HEK293 (cell line): ENCODE data around the gene ATP6V1G1.
A peak's percentile ranks its signal among the peaks of the same experiment; 100 is the strongest.

ENCODE experiments used
- CTCF ChIA-PET: fragments of 350-600 bp; formaldehyde crosslinking; extraction: SDS; loops from one replicate; lab custom pipeline; 2021; ENCODE audit warnings: antibody characterized with exemption; lab: Yijun Ruan, JAX
- POLR2A ChIA-PET: fragments of 300-600 bp; formaldehyde crosslinking; extraction: SDS; loops from one replicate; lab custom pipeline; 2020; ENCODE audit warnings: antibody characterized with exemption, inconsistent platforms; lab: Yijun Ruan, JAX
- H3K27ac ChIP-seq: fragments of 200-500 bp; sonication (Bioruptor generic); 2 replicates; pipeline ENCODE4 v1.5.1; 2014; ENCODE audit warnings: low read depth, low read length, control low read depth, inconsistent platforms; ENCODE audit errors: extremely low read depth
- H3K36me3 ChIP-seq, 2 experiments: fragments of 200-500 bp in 1 of 2; sonication (Bioruptor generic) in 1 of 2; 1 replicate in 1 of 2; 2 replicates in 1 of 2; pipeline ENCODE4 v1.5.1; 2014 to 2017; ENCODE audit warnings: inconsistent platforms in 2 of 2, low read length in 2 of 2; ENCODE audit not compliant: control insufficient read depth in 2 of 2, insufficient read depth in 1 of 2
- H3K4me1 ChIP-seq: fragments of 200-500 bp; sonication (Bioruptor generic); 2 replicates; pipeline ENCODE4 v1.5.1; 2014; ENCODE audit warnings: mild to moderate bottlenecking, low read length, inconsistent platforms; ENCODE audit not compliant: control insufficient read depth, insufficient read depth
- H3K4me3 ChIP-seq: 2 replicates; pipeline ENCODE4 v1.5.1; 2011; ENCODE audit warnings: low read depth, mild to moderate bottlenecking, control low read depth, low read length, moderate library complexity
- H3K9me3 ChIP-seq: fragments of 200-500 bp; sonication (Bioruptor generic); 2 replicates; pipeline ENCODE4 v1.5.1; 2014; ENCODE audit warnings: low read depth, low read length, inconsistent platforms; ENCODE audit not compliant: control insufficient read depth, insufficient read depth
- GLIS2 ChIP-seq: fragments of 450-650 bp; formaldehyde crosslinking; IDR thresholded peaks from 2 replicates; pipeline ENCODE4 v1.5.1; 2016; ENCODE audit warnings: missing biosample characterization, missing genetic modification characterization
- YY2 ChIP-seq: fragments of 450-650 bp; formaldehyde crosslinking; IDR thresholded peaks from 2 replicates; pipeline ENCODE4 v1.5.1; 2016; ENCODE audit warnings: missing biosample characterization, missing genetic modification characterization
- ZNF138 ChIP-seq: fragments of 450-650 bp; formaldehyde crosslinking; IDR thresholded peaks from 2 replicates; pipeline ENCODE4 v1.5.1; 2016; ENCODE audit warnings: missing biosample characterization, missing genetic modification characterization, borderline replicate concordance
- ZNF148 ChIP-seq: fragments of 450-650 bp; formaldehyde crosslinking; IDR thresholded peaks from 2 replicates; pipeline ENCODE4 v1.5.0; 2017; ENCODE audit warnings: missing biosample characterization, missing genetic modification characterization, borderline replicate concordance
- ZNF302 ChIP-seq: fragments of 450-650 bp; formaldehyde crosslinking; IDR thresholded peaks from 2 replicates; pipeline ENCODE4 v1.5.1; 2016; ENCODE audit warnings: missing biosample characterization, missing genetic modification characterization, low read depth
- ZNF366 ChIP-seq: fragments of 450-650 bp; formaldehyde crosslinking; conservative IDR thresholded peaks from 2 replicates; pipeline ENCODE4 v1.5.1; 2016; ENCODE audit warnings: missing biosample characterization, missing genetic modification characterization
- ZNF510 ChIP-seq: fragments of 450-650 bp; formaldehyde crosslinking; IDR thresholded peaks from 2 replicates; pipeline ENCODE4 v1.5.1; 2018; ENCODE audit warnings: mild to moderate bottlenecking, missing genetic modification characterization, missing biosample characterization; ENCODE audit not compliant: insufficient replicate concordance
- ZNF521 ChIP-seq: fragments of 450-650 bp; formaldehyde crosslinking; IDR thresholded peaks from 2 replicates; pipeline ENCODE4 v1.5.1; 2017; ENCODE audit warnings: missing biosample characterization, mild to moderate bottlenecking, missing genetic modification characterization
- ZNF555 ChIP-seq: fragments of 450-650 bp; formaldehyde crosslinking; conservative IDR thresholded peaks from 2 replicates; pipeline ENCODE4 v1.5.1; 2017; ENCODE audit warnings: missing biosample characterization, mild to moderate bottlenecking, missing genetic modification characterization, inconsistent platforms
- ZNF621 ChIP-seq: fragments of 450-650 bp; formaldehyde crosslinking; IDR thresholded peaks from 2 replicates; pipeline ENCODE4 v1.5.1; 2017; ENCODE audit warnings: missing biosample characterization, missing genetic modification characterization
- ZNF639 ChIP-seq: fragments of 450-650 bp; formaldehyde crosslinking; IDR thresholded peaks from 2 replicates; pipeline ENCODE4 v1.5.1; 2016; ENCODE audit warnings: missing biosample characterization, missing genetic modification characterization
- ZNF654 ChIP-seq: fragments of 450-650 bp; formaldehyde crosslinking; IDR thresholded peaks from 2 replicates; pipeline ENCODE4 v1.5.1; 2016; ENCODE audit warnings: low read depth, missing biosample characterization, missing genetic modification characterization
- ZNF664 ChIP-seq: fragments of 450-650 bp; formaldehyde crosslinking; IDR thresholded peaks from 2 replicates; pipeline ENCODE4 v1.5.1; 2016; ENCODE audit warnings: missing biosample characterization, missing genetic modification characterization
- ZNF704 ChIP-seq: fragments of 450-650 bp; formaldehyde crosslinking; IDR thresholded peaks from 2 replicates; pipeline ENCODE4 v1.5.1; 2016; ENCODE audit warnings: missing biosample characterization, missing genetic modification characterization
- ZSCAN16 ChIP-seq: fragments of 450-650 bp; formaldehyde crosslinking; IDR thresholded peaks from 2 replicates; pipeline ENCODE4 v1.5.1; 2016; ENCODE audit warnings: missing biosample characterization, missing genetic modification characterization
- ZSCAN30 ChIP-seq: fragments of 450-650 bp; IDR thresholded peaks from 2 replicates; pipeline ENCODE4 v1.5.1; 2018; ENCODE audit warnings: missing biosample characterization, mild to moderate bottlenecking, missing genetic modification characterization, moderate library complexity

ATP6V1G1 gene

GRCh38 chr9:114561771-114562170 is 25.8 kb upstream of the ATP6V1G1 start:
- H3K27ac ChIP-seq = no peak overlapping the region
- POLR2A ChIA-PET = interaction anchor here (1.2 kb wide), 1 partner anchor 10 kb away, joined by 3 read pairs; no protein-coding TSS in a partner anchor
- TF ChIP-seq YY2 (tag by site-specific recombination) (no peak), ZSCAN16 (no peak), ZNF704 (tag by site-specific recombination) (no peak)
- no peaks in the 10 kb centered on the region for H3K4me1 ChIP-seq
- H3K9me3 ChIP-seq = no peaks in the 10 kb centered on the region
- CTCF ChIA-PET = no interaction called here
- no peaks in the 10 kb centered on the region for H3K36me3 ChIP-seq
- H3K4me3 ChIP-seq = no peak overlapping the region

- H3K27ac ChIP-seq = no peak overlapping the region
- POLR2A ChIA-PET = no interaction called here
- H3K36me3 ChIP-seq = no peaks in the 10 kb centered on the region
- no peaks in the 10 kb centered on the region for H3K9me3 ChIP-seq
- TF ChIP-seq ZNF654 (tag by site-specific recombination) = no peak
- TF ChIP-seq ZSCAN30 (tag by site-specific recombination) = no peak
- peak; percentile 53; the same call in 1 of the 2 replicates for TF ChIP-seq ZNF664 (tag by site-specific recombination)
- no peak for TF ChIP-seq GLIS2 (tag by site-specific recombination)
- TF ChIP-seq ZNF138 (tag by site-specific recombination) = no peak
- TF ChIP-seq ZNF639 (tag by site-specific recombination) = no peak
- H3K4me1 ChIP-seq = no peaks in the 10 kb centered on the region
- no peak overlapping the region for H3K4me3 ChIP-seq
- CTCF ChIA-PET = interaction anchor here (0.8 kb wide), 1 partner anchor 23 kb away, joined by 5 read pairs; the partner anchor contains the start of gene ATP6V1G1
These were observed 22.4 kb upstream of the ATP6V1G1 start for GRCh38 chr9:114565204-114565603.

- Histone ChIP-seq H3K9me3 (no peaks in the 10 kb centered on the region), H3K36me3 (no peaks in the 10 kb centered on the region), H3K4me3 (no peak overlapping the region), H3K4me1 (no peaks in the 10 kb centered on the region), H3K27ac (no peak overlapping the region)
- TF ChIP-seq ZNF148 (tag by site-specific recombination) (no peak), ZNF302 (tag by site-specific recombination) (no peak), ZSCAN16 (no peak), ZNF639 (tag by site-specific recombination) (no peak), ZNF621 (tag by site-specific recombination) (no peak), ZNF521 (tag by site-specific recombination) (no peak), ZNF366 (tag by site-specific recombination) (no peak), ZNF555 (tag by site-specific recombination) (no peak), ZNF510 (tag by site-specific recombination) (no peak)
- CTCF ChIA-PET = interaction anchor here (0.6 kb wide), 1 partner anchor 69 kb away, joined by 3 read pairs; no protein-coding TSS in a partner anchor
- POLR2A ChIA-PET = no interaction called here
These were observed 16.8 kb upstream of the ATP6V1G1 start for GRCh38 chr9:114570742-114571141.
